Mesenchymal stem cell (in vitro differentiated cells and primary cell): ENCODE results near the gene FSTL1.

Experiments
- DNase-seq: peaks from one replicate; pipeline ENCODE4 v3.0.0-alpha.2; 2013
- H2AFZ ChIP-seq: one replicate; pipeline ENCODE4 v1.6.1; 2013; ENCODE audit warnings: low read depth, mild to moderate bottlenecking, control low read depth, inconsistent platforms, low read length, moderate library complexity
- H2AK5ac ChIP-seq: 2 replicates; pipeline ENCODE4 v1.6.1; 2013; ENCODE audit warnings: low read length, moderate library complexity, mild to moderate bottlenecking, inconsistent platforms; ENCODE audit not compliant: severe bottlenecking
- H2BK120ac ChIP-seq: one replicate; pipeline ENCODE4 v1.6.1; 2013; ENCODE audit warnings: low read depth, mild to moderate bottlenecking, inconsistent platforms, low read length, moderate library complexity
- H2BK12ac ChIP-seq, 2 experiments: one replicate each; pipeline ENCODE4 v1.6.1; 2013; ENCODE audit warnings: inconsistent platforms in 2 of 2, low read length in 2 of 2, mild to moderate bottlenecking in 2 of 2, moderate library complexity in 2 of 2, control low read depth in 1 of 2
- H2BK15ac ChIP-seq: one replicate; pipeline ENCODE4 v1.6.1; 2013; ENCODE audit warnings: mild to moderate bottlenecking, low read depth, inconsistent platforms; ENCODE audit not compliant: poor library complexity, severe bottlenecking
- H2BK5ac ChIP-seq: 2 replicates; pipeline ENCODE4 v1.6.1; 2013; ENCODE audit warnings: low read depth, mild to moderate bottlenecking, low read length, control low read depth, inconsistent platforms; ENCODE audit not compliant: poor library complexity, severe bottlenecking
- H3K14ac ChIP-seq, 2 experiments: one replicate each; pipeline ENCODE4 v1.6.1; 2013; ENCODE audit warnings: inconsistent platforms in 2 of 2, low read length in 2 of 2, control low read depth in 1 of 2, mild to moderate bottlenecking in 1 of 2, moderate library complexity in 1 of 2
- H3K18ac ChIP-seq, 2 experiments: one replicate each; pipeline ENCODE4 v1.6.1; 2013; ENCODE audit warnings: inconsistent platforms in 2 of 2, low read length in 2 of 2, control low read depth in 1 of 2, low read depth in 1 of 2, mild to moderate bottlenecking in 1 of 2
- H3K23ac ChIP-seq, 2 experiments: one replicate each; pipeline ENCODE4 v1.6.1; 2013; ENCODE audit warnings: inconsistent platforms in 2 of 2, low read length in 2 of 2, mild to moderate bottlenecking in 2 of 2, moderate library complexity in 2 of 2, control low read depth in 1 of 2
- H3K27ac ChIP-seq: 2 replicates; pipeline ENCODE4 v1.5.1; 2013; ENCODE audit warnings: mild to moderate bottlenecking, moderate library complexity, low read length, control low read depth, inconsistent platforms; ENCODE audit not compliant: poor library complexity, severe bottlenecking
- H3K27me3 ChIP-seq, 2 experiments: 2 replicates each; pipeline versions ENCODE4 v1.6.1 to v1.7.0; 2013; ENCODE audit warnings: low read length in 2 of 2, mild to moderate bottlenecking in 2 of 2, moderate library complexity in 2 of 2, control low read depth in 1 of 2, inconsistent platforms in 1 of 2; ENCODE audit not compliant: control insufficient read depth in 1 of 2, insufficient read depth in 1 of 2
- H3K36me3 ChIP-seq, 2 experiments: 2 replicates each; pipeline versions ENCODE4 v1.6.1 to v1.7.0; 2013; ENCODE audit warnings: low read length in 2 of 2, control low read depth in 1 of 2, inconsistent platforms in 1 of 2, low read depth in 1 of 2, mild to moderate bottlenecking in 1 of 2; ENCODE audit not compliant: insufficient read depth in 2 of 2, control insufficient read depth in 1 of 2
- H3K4ac ChIP-seq, 2 experiments: one replicate each; pipeline ENCODE4 v1.6.1; 2013; ENCODE audit warnings: inconsistent platforms in 2 of 2, low read length in 2 of 2, mild to moderate bottlenecking in 2 of 2, moderate library complexity in 2 of 2, control low read depth in 1 of 2, low read depth in 1 of 2
- H3K4me1 ChIP-seq: 2 replicates; pipeline ENCODE4 v1.6.1; 2013; ENCODE audit warnings: low read depth, low read length, control low read depth; ENCODE audit not compliant: control insufficient read depth, insufficient read depth
- H3K4me2 ChIP-seq: 2 replicates; pipeline ENCODE4 v1.6.1; 2013; ENCODE audit warnings: low read length, mild to moderate bottlenecking, inconsistent platforms; ENCODE audit not compliant: poor library complexity, severe bottlenecking
- H3K4me3 ChIP-seq, 2 experiments: 2 replicates each; pipeline versions ENCODE4 v1.5.1 to v1.7.0; 2013; ENCODE audit warnings: low read length in 2 of 2, mild to moderate bottlenecking in 2 of 2, control low read depth in 1 of 2, low read depth in 1 of 2; ENCODE audit not compliant: insufficient read depth in 1 of 2
- H3K79me1 ChIP-seq: replicated peaks from 2 replicates; pipeline ENCODE4 v1.6.1; 2013; ENCODE audit warnings: mild to moderate bottlenecking, control low read depth, low read length, inconsistent platforms; ENCODE audit not compliant: poor library complexity, severe bottlenecking
- H3K9ac ChIP-seq: 2 replicates; pipeline ENCODE4 v1.7.0; 2013; ENCODE audit warnings: mild to moderate bottlenecking, low read length, moderate library complexity
- H3K9me3 ChIP-seq: 2 replicates; pipeline ENCODE4 v1.7.0; 2013; ENCODE audit warnings: mild to moderate bottlenecking, low read length; ENCODE audit not compliant: control insufficient read depth
- H4K8ac ChIP-seq: one replicate; pipeline ENCODE4 v1.6.1; 2013; ENCODE audit warnings: inconsistent platforms, mild to moderate bottlenecking, low read length, moderate library complexity
- H4K91ac ChIP-seq: one replicate; pipeline ENCODE4 v1.6.1; 2013; ENCODE audit warnings: mild to moderate bottlenecking, low read length, inconsistent platforms
- WGBS: methylation state at CpG from one replicate; pipeline ENCODE4 v1.1.7; 2013; ENCODE audit warnings: mixed read lengths; 5-methylcytosine and 5-hydroxymethylcytosine counted together

Gene FSTL1

GRCh38 chr3:120410541-120410940 lies 40.3 kb downstream of the FSTL1 start:
- Histone ChIP-seq H2BK12ac (no peak overlapping the region), H2AK5ac (no peak overlapping the region), H2BK5ac (no peak overlapping the region), H4K8ac (no peak overlapping the region), H3K18ac (no peak overlapping the region), H3K4ac (no peak overlapping the region), H3K4me1 (no peaks in the 10 kb centered on the region), H2BK15ac (no peak overlapping the region), H3K27me3 (no peaks in the 10 kb centered on the region), H3K23ac (no peak overlapping the region), H4K91ac (no peak overlapping the region), H3K27ac (no peak overlapping the region), H3K9ac (peak overlapping the region; percentile 54), H2AFZ (no peak overlapping the region), H3K4me3 (no peak overlapping the region), H2BK120ac (no peak overlapping the region), H3K9me3 (no peaks in the 10 kb centered on the region), H3K14ac (no peak overlapping the region), H3K36me3 (peaks cover 52 to 86% of the 10 kb centered on the region in 2 experiments), H3K4me2 (no peak overlapping the region), H3K79me1 (peaks cover 32% of the 10 kb centered on the region)
- 100% methylated on average over 1 of the region's 1 CpG for WGBS
- no peak for DNase-seq

DNA sequence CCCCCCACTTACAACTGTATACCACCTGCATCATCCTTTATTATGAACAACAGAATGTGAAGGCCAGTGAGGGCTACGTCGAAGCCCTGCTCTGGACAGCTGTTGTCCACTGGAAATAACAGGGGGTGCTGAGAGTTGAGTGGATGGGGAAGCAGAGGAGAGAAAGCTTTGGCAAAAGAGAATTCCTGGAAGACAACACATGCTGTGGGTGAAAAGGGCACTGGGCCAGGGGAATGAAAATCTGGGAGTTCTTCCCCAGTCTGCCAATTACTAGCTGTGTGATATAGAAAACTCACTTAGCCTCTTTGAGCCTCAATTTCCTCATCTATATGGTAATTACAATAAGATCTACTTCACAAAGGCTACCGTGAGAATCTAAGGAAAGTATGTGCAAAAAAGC lies 40.7 kb downstream of the FSTL1 start:
- no peak overlapping the region for H2AK5ac ChIP-seq
- peaks cover 34% of the 10 kb centered on the region for H3K79me1 ChIP-seq
- H2AFZ ChIP-seq = no peak overlapping the region
- H3K36me3 ChIP-seq = peaks cover 56 to 86% of the 10 kb centered on the region in 2 experiments
- H4K8ac ChIP-seq = no peak overlapping the region
- no peak overlapping the region for H3K14ac ChIP-seq
- no peak overlapping the region for H3K4me2 ChIP-seq
- no peak overlapping the region for H3K4me3 ChIP-seq
- 100% methylated on average over 2 of the region's 3 CpGs for WGBS
- no peak overlapping the region for H2BK15ac ChIP-seq
- no peaks in the 10 kb centered on the region for H3K9me3 ChIP-seq
- no peak overlapping the region for H3K27ac ChIP-seq
- no peak overlapping the region for H4K91ac ChIP-seq
- peaks cover 2% of the 10 kb centered on the region for H3K4me1 ChIP-seq
- H3K9ac ChIP-seq = peak overlapping the region; percentile 54
- no peak overlapping the region for H3K18ac ChIP-seq
- no peaks in the 10 kb centered on the region for H3K27me3 ChIP-seq
- no peak overlapping the region for H3K4ac ChIP-seq
- H3K23ac ChIP-seq = no peak overlapping the region
- DNase-seq = no peak
- H2BK120ac ChIP-seq = no peak overlapping the region
- H2BK12ac ChIP-seq = no peak overlapping the region
- no peak overlapping the region for H2BK5ac ChIP-seq

DNA sequence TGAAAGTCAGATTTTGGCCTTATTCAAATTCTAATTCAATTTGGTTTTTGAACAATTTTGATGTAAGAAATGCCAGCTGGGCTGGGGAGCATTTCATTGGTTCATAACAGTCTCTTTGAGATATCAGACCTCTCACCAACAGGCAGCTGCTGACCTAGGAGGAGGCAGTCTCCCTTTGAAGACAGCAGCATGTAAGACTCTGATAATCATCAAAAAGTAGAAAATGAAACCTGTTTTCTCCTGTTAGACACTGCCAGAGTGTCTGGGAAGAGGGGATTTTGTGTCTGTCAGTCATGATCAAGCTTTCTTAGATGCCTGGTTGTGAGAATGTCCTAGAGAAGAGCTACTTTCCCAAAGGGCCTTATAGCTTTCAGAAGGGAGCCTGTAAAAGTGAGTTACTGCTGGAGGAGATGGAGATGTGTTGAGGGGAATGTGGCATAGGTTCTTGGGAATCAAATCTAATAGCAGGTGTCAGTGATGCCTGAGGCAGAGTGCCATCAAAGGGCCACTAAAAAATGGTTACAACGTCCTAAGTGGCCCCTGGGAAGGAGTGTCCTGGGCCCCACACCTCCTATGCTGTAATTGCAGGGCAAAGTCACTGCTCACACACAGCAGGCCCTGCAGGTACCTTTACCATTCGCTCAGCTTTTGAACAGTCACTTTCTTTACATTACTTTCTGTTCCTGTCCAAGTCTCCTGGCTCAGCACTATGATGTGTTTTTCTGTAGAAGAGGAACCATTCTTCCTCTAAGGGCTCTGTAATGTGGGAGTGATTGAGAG lies 43.1 kb downstream of the FSTL1 start:
- Histone ChIP-seq H3K4me3 (no peak overlapping the region), H2BK15ac (no peak overlapping the region), H3K27me3 (no peaks in the 10 kb centered on the region), H2AK5ac (no peak overlapping the region), H3K23ac (no peak overlapping the region), H2BK5ac (no peak overlapping the region), H3K4me2 (no peak overlapping the region), H3K36me3 (peaks cover 59 to 100% of the 10 kb centered on the region in 2 experiments), H3K9me3 (no peaks in the 10 kb centered on the region), H3K4ac (no peak overlapping the region), H3K18ac (no peak overlapping the region), H3K4me1 (peaks cover 4% of the 10 kb centered on the region), H3K9ac (no peak overlapping the region), H3K14ac (no peak overlapping the region), H2AFZ (no peak overlapping the region), H4K8ac (no peak overlapping the region), H3K27ac (no peak overlapping the region), H2BK120ac (no peak overlapping the region), H2BK12ac (no peak overlapping the region), H4K91ac (no peak overlapping the region), H3K79me1 (peaks cover 34% of the 10 kb centered on the region)
- no peak for DNase-seq
- WGBS = 100% methylated on average over 2 of the region's 2 CpGs

- no peak overlapping the region for H2AK5ac ChIP-seq
- H3K79me1 ChIP-seq = peaks cover 34% of the 10 kb centered on the region
- H3K9me3 ChIP-seq = no peaks in the 10 kb centered on the region
- H4K91ac ChIP-seq = no peak overlapping the region
- no peak overlapping the region for H3K4me3 ChIP-seq
- H3K36me3 ChIP-seq = peaks cover 60 to 99% of the 10 kb centered on the region in 2 experiments
- no peak for DNase-seq
- peaks cover 4% of the 10 kb centered on the region for H3K4me1 ChIP-seq
- H2BK120ac ChIP-seq = no peak overlapping the region
- H2BK5ac ChIP-seq = no peak overlapping the region
- no peak overlapping the region for H3K4me2 ChIP-seq
- H3K27ac ChIP-seq = no peak overlapping the region
- no peak overlapping the region for H3K14ac ChIP-seq
- H2BK15ac ChIP-seq = no peak overlapping the region
- H3K18ac ChIP-seq = no peak overlapping the region
- H3K4ac ChIP-seq = no peak overlapping the region
- 91% methylated on average over 3 of the region's 3 CpGs for WGBS
- no peak overlapping the region for H4K8ac ChIP-seq
- peak overlapping the region in 1 of 2 experiments; percentile 89 for H3K23ac ChIP-seq
- H3K27me3 ChIP-seq = no peaks in the 10 kb centered on the region
- H3K9ac ChIP-seq = peak overlapping the region; percentile 28
- H2AFZ ChIP-seq = no peak overlapping the region
- H2BK12ac ChIP-seq = no peak overlapping the region
Observed at GRCh38 chr3:120404876-120405275, 45.9 kb downstream of the FSTL1 start.
